ENCODE results near the gene IRF4. TPM values are rescaled to one million over a fixed set of nuclear protein-coding genes. Genes with fewer than 3 reads are reported as not detected.

Gene IRF4
- total RNA-seq, 1 experiment from 2014 or later = 0.72 TPM

DNA sequence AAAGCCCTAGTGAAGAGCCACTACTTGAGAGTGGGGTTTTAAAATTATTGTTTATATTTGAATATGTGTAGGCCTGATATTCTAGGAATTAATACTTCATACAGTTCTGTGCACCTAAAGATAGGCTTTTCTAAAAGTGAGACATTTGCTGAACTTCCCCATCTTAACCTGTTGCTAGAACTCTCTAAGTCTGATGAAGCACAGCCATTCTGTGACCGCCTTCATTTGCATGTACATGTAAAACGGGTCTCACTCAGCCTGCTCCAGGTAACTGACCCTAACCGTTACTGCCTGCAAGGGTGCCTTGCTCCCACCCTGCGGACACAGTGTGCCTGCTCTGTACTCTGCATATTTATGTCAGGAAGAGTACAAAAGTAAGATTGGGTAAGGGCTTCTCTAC is 44.3 kb upstream of the IRF4 start:
- no peak for TF ChIP-seq SIN3A (IDR thresholded peaks at IDR 0.05; ENCODE audit: borderline replicate concordance, insufficient read depth, low read depth, low read length)
- no peak for TF ChIP-seq POLR2AphosphoS5 (IDR thresholded peaks at IDR 0.05; ENCODE audit: low read depth, low read length)
- TF ChIP-seq, protein P1, sequence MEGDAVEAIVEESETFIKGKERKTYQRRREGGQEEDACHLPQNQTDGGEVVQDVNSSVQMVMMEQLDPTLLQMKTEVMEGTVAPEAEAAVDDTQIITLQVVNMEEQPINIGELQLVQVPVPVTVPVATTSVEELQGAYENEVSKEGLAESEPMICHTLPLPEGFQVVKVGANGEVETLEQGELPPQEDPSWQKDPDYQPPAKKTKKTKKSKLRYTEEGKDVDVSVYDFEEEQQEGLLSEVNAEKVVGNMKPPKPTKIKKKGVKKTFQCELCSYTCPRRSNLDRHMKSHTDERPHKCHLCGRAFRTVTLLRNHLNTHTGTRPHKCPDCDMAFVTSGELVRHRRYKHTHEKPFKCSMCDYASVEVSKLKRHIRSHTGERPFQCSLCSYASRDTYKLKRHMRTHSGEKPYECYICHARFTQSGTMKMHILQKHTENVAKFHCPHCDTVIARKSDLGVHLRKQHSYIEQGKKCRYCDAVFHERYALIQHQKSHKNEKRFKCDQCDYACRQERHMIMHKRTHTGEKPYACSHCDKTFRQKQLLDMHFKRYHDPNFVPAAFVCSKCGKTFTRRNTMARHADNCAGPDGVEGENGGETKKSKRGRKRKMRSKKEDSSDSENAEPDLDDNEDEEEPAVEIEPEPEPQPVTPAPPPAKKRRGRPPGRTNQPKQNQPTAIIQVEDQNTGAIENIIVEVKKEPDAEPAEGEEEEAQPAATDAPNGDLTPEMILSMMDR (IDR thresholded peaks at IDR 0.05) = no peak
- TF ChIP-seq, protein P2, sequence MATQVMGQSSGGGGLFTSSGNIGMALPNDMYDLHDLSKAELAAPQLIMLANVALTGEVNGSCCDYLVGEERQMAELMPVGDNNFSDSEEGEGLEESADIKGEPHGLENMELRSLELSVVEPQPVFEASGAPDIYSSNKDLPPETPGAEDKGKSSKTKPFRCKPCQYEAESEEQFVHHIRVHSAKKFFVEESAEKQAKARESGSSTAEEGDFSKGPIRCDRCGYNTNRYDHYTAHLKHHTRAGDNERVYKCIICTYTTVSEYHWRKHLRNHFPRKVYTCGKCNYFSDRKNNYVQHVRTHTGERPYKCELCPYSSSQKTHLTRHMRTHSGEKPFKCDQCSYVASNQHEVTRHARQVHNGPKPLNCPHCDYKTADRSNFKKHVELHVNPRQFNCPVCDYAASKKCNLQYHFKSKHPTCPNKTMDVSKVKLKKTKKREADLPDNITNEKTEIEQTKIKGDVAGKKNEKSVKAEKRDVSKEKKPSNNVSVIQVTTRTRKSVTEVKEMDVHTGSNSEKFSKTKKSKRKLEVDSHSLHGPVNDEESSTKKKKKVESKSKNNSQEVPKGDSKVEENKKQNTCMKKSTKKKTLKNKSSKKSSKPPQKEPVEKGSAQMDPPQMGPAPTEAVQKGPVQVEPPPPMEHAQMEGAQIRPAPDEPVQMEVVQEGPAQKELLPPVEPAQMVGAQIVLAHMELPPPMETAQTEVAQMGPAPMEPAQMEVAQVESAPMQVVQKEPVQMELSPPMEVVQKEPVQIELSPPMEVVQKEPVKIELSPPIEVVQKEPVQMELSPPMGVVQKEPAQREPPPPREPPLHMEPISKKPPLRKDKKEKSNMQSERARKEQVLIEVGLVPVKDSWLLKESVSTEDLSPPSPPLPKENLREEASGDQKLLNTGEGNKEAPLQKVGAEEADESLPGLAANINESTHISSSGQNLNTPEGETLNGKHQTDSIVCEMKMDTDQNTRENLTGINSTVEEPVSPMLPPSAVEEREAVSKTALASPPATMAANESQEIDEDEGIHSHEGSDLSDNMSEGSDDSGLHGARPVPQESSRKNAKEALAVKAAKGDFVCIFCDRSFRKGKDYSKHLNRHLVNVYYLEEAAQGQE (IDR thresholded peaks at IDR 0.05; ENCODE audit: insufficient read depth in 1 of 2, low read depth in 2 of 2, low read length in 1 of 2) = no peak
- TF ChIP-seq TCF7L2 (IDR thresholded peaks at IDR 0.05; ENCODE audit: low read depth, low read length) = no peak
- Histone ChIP-seq H3K9me3 (ENCODE audit: control insufficient read depth, insufficient read depth, low read depth, low read length) (no peaks in the 10 kb centered on the region), H3K27me3 (ENCODE audit: control insufficient read depth, insufficient read depth, low read length) (no peaks in the 10 kb centered on the region), H3K36me3 (ENCODE audit: control insufficient read depth, insufficient read depth, low read length) (peaks cover 4% of the 10 kb centered on the region; the same call in 1 of the 2 replicates), H3K4me1 (ENCODE audit: control insufficient read depth, insufficient read depth, low read length) (no peaks in the 10 kb centered on the region), H3K27ac (ENCODE audit: low read length) (no peak overlapping the region), H3K4me3 (ENCODE audit: low read depth in 2 of 2, low read length in 2 of 2) (no peak overlapping the region)
- intact Hi-C loops (cut with micrococcal nuclease; ENCODE audit: unreplicated experiment) = no loop called here
- in situ Hi-C loops (cut with HindIII; ENCODE audit: low pct_unique_long_range_greater_than_20kb, low sequenced_read_pairs) = no loop called here
- ChIA-PET POLR2A (no interaction called here), CTCF (no interaction called here)
- no TSS peak for BruUV-seq (replicated peaks)
- ATAC-seq (no peak), DNase-seq (ENCODE audit: low read depth, low spot score) (no peak)

DNA sequence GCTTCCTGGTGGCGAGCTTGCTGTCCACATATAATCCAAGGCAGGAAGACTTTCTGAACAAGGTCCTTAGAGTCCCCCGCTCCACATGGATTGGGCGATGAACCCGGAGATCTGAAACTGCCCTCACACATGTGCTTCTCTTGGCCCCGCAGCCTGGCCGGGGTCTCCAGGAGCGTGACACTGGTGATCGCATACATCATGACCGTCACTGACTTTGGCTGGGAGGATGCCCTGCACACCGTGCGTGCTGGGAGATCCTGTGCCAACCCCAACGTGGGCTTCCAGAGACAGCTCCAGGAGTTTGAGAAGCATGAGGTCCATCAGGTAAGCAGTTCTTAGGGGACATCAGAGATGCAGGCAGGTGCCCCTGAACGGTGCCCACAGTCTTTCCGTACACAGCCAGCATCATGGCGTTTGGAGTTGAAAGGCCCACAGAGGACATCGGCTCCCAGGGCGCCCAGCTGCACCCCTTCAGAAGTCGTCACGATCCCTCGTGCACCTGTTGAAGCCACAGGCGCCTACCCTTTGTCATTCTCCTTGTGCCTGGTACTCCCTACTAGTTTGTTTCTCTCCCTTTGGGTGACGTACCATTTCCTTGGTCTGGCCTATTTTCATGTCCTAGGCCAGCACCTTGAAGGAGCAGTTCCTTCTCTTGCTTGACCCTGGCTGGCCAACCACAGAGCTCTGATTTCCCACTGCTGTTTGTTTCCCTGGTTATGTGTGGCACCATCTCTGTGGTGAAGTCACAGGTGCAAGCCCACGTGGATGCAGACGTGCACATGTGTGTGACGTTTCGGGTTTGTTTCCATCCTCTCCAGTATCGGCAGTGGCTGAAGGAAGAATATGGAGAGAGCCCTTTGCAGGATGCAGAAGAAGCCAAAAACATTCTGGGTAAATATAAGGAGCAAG is 43.3 kb upstream of the IRF4 start:
- Histone ChIP-seq H3K9me3 (ENCODE audit: control insufficient read depth, insufficient read depth, low read depth, low read length) (no peaks in the 10 kb centered on the region), H3K4me1 (ENCODE audit: control insufficient read depth, insufficient read depth, low read length) (no peaks in the 10 kb centered on the region), H3K36me3 (ENCODE audit: control insufficient read depth, insufficient read depth, low read length) (peaks cover 4% of the 10 kb centered on the region; the same call in 1 of the 2 replicates), H3K27me3 (ENCODE audit: control insufficient read depth, insufficient read depth, low read length) (no peaks in the 10 kb centered on the region), H3K4me3 (ENCODE audit: low read depth in 2 of 2, low read length in 2 of 2) (no peak overlapping the region), H3K27ac (ENCODE audit: low read length) (no peak overlapping the region)
- no peak for DNase-seq (ENCODE audit: low read depth, low spot score)
- CTCF ChIA-PET = no interaction called here
- no TSS peak for BruUV-seq (replicated peaks)
- no peak for ATAC-seq
- intact Hi-C loops (cut with micrococcal nuclease; ENCODE audit: unreplicated experiment) = no loop called here
- POLR2A ChIA-PET = no interaction called here
- in situ Hi-C loops (cut with HindIII; ENCODE audit: low pct_unique_long_range_greater_than_20kb, low sequenced_read_pairs) = no loop called here
- no peak for TF ChIP-seq POLR2AphosphoS5 (IDR thresholded peaks at IDR 0.05; ENCODE audit: low read depth, low read length)

DNA sequence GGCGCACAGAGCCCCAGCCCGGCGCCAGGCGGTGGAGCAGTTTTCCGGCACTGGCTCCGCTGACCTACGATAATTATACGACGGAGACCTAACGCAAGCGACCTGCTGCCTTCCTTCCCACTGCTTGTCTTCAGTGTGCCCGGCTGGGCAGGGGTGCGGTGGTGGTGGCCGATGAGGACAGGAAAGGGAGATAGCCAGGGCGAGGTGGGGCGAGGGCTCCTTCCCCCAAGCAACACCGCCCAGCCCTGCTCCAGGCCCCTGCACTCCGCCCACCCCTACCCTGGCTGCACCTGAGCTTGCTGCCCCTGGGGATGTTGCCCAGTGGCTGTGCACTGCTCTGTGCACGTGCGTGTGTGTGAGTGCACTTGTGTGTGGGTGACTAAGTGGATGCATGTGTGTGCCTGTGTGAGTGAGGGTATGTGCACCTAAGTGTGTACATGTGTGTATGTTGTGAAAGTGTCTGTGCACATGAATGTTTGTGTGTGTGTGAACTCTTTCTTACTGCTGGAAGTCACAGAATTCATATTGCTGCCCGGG is 42.6 kb upstream of the IRF4 start:
- no TSS peak for BruUV-seq (replicated peaks)
- intact Hi-C loops (cut with micrococcal nuclease; ENCODE audit: unreplicated experiment) (no loop called here), in situ Hi-C loops (cut with HindIII; ENCODE audit: low pct_unique_long_range_greater_than_20kb, low sequenced_read_pairs) (no loop called here)
- no peak overlapping the region for H3K27ac ChIP-seq (ENCODE audit: low read length)
- H3K36me3 ChIP-seq (ENCODE audit: control insufficient read depth, insufficient read depth, low read length) = peaks cover 4% of the 10 kb centered on the region; the same call in 1 of the 2 replicates
- ATAC-seq = no peak
- CTCF ChIA-PET = no interaction called here
- no peaks in the 10 kb centered on the region for H3K27me3 ChIP-seq (ENCODE audit: control insufficient read depth, insufficient read depth, low read length)
- no peak for TF ChIP-seq POLR2AphosphoS5 (IDR thresholded peaks at IDR 0.05; ENCODE audit: low read depth, low read length)
- TF ChIP-seq, protein P1 (IDR thresholded peaks at IDR 0.05) = no peak
- TF ChIP-seq TCF7L2 (IDR thresholded peaks at IDR 0.05; ENCODE audit: low read depth, low read length) = no peak
- TF ChIP-seq SIN3A (IDR thresholded peaks at IDR 0.05; ENCODE audit: borderline replicate concordance, insufficient read depth, low read depth, low read length) = no peak
- TF ChIP-seq, protein P2 (IDR thresholded peaks at IDR 0.05; ENCODE audit: insufficient read depth in 1 of 2, low read depth in 2 of 2, low read length in 1 of 2) = no peak
- no peak overlapping the region for H3K4me3 ChIP-seq (ENCODE audit: low read depth in 2 of 2, low read length in 2 of 2)
- H3K4me1 ChIP-seq (ENCODE audit: control insufficient read depth, insufficient read depth, low read length) = no peaks in the 10 kb centered on the region
- POLR2A ChIA-PET = no interaction called here
- DNase-seq (ENCODE audit: low read depth, low spot score) = no peak
- no peaks in the 10 kb centered on the region for H3K9me3 ChIP-seq (ENCODE audit: control insufficient read depth, insufficient read depth, low read depth, low read length)

Measured in Panc1 (cell line).